IMR-90 (cell line): ENCODE results near the gene SLC66A1. TPM values are rescaled to one million over a fixed set of nuclear protein-coding genes. Genes with fewer than 3 reads are reported as not detected.
"Not testable (repeated sequence)": the region's sequence is repeated elsewhere in the genome, so short reads cannot be mapped to it uniquely, and the experiment has no call there.

ENCODE experiments used
- ATAC-seq: fragments of 200-7000 bp; cut with Tn5 transposase; 2 replicates; pipeline ENCODE4 v1.9.1; 2020; ENCODE audit warnings: low read depth, mild to moderate bottlenecking, moderate library complexity
- BruUV-seq: library from RNA; stranded (reverse); fragments of 400-500 nt; replicated peaks from 2 replicates; lab custom pipeline; 2021; lab: Mats Ljungman, UMichigan
- CTCF ChIA-PET: fragments of 300-600 bp; formaldehyde crosslinking; extraction: SDS; loops from one replicate; lab custom pipeline; 2021; ENCODE audit warnings: antibody characterized with exemption; lab: Yijun Ruan, JAX
- POLR2A ChIA-PET: fragments of 300-600 bp; sonication (Branson Sonifier 250); formaldehyde crosslinking; loops from one replicate; lab custom pipeline; 2022; ENCODE audit warnings: antibody characterized with exemption; ENCODE audit not compliant: unreplicated experiment; lab: Charles Lee
- DNase-seq: peaks from one replicate; pipeline ENCODE4 v3.0.0; 2013
- H2AFZ ChIP-seq: replicated peaks from 2 replicates; pipeline ENCODE3; 2013; ENCODE audit warnings: low read length, mild to moderate bottlenecking; ENCODE audit not compliant: poor library complexity
- H2AK5ac ChIP-seq: 2 replicates; pipeline ENCODE4 v1.6.1; 2013; ENCODE audit warnings: low read depth, low read length, inconsistent platforms
- H2AK9ac ChIP-seq: replicated peaks from 2 replicates; pipeline ENCODE3; 2013; ENCODE audit warnings: mild to moderate bottlenecking, low read depth, low read length, moderate library complexity; ENCODE audit not compliant: poor library complexity
- H2BK120ac ChIP-seq: 2 replicates; pipeline ENCODE4 v1.6.1; 2013; ENCODE audit warnings: low read depth, low read length, inconsistent platforms
- H2BK15ac ChIP-seq: 3 replicates; pipeline ENCODE4 v1.6.1; 2013; ENCODE audit warnings: low read depth, low read length, inconsistent platforms
- H2BK20ac ChIP-seq: 2 replicates; pipeline ENCODE4 v1.6.1; 2013; ENCODE audit warnings: low read depth, mild to moderate bottlenecking, inconsistent platforms, low read length, moderate library complexity
- H2BK5ac ChIP-seq: 2 replicates; pipeline ENCODE4 v1.6.1; 2013; ENCODE audit warnings: mild to moderate bottlenecking, low read depth, low read length, inconsistent platforms; ENCODE audit not compliant: poor library complexity, severe bottlenecking
- H3K14ac ChIP-seq: replicated peaks from 2 replicates; pipeline ENCODE4 v1.6.1; 2013; ENCODE audit warnings: low read depth, low read length, inconsistent platforms
- H3K18ac ChIP-seq: 2 replicates; pipeline ENCODE4 v1.6.1; 2013; ENCODE audit warnings: low read depth, low read length, control low read depth
- H3K23ac ChIP-seq: 2 replicates; pipeline ENCODE4 v1.6.1; 2013; ENCODE audit warnings: low read depth, low read length, inconsistent platforms
- H3K27ac ChIP-seq: 2 replicates; pipeline ENCODE4 v1.5.1; 2013; ENCODE audit warnings: mild to moderate bottlenecking, control low read depth, low read length; ENCODE audit not compliant: insufficient read depth
- H3K27me3 ChIP-seq: 2 replicates; pipeline ENCODE4 v1.6.1; 2013; ENCODE audit warnings: low read length; ENCODE audit not compliant: control insufficient read depth, insufficient read depth
- H3K36me3 ChIP-seq: 2 replicates; pipeline ENCODE4 v1.6.1; 2013; ENCODE audit warnings: low read length, mixed read lengths; ENCODE audit not compliant: control insufficient read depth, insufficient read depth
- H3K4ac ChIP-seq: 2 replicates; pipeline ENCODE4 v1.6.1; 2013; ENCODE audit warnings: low read depth, low read length, inconsistent platforms
- H3K4me1 ChIP-seq: 2 replicates; pipeline ENCODE4 v1.6.1; 2013; ENCODE audit warnings: low read length, mixed read lengths; ENCODE audit not compliant: control insufficient read depth, insufficient read depth
- H3K4me2 ChIP-seq: 2 replicates; pipeline ENCODE4 v1.6.1; 2013; ENCODE audit warnings: low read depth, mild to moderate bottlenecking, control low read depth, low read length, moderate library complexity
- H3K4me3 ChIP-seq: 2 replicates; pipeline ENCODE4 v1.5.1; 2013; ENCODE audit warnings: low read depth, mild to moderate bottlenecking, control low read depth, low read length, moderate library complexity; ENCODE audit not compliant: insufficient read depth
- H3K56ac ChIP-seq: 2 replicates; pipeline ENCODE4 v1.6.1; 2013; ENCODE audit warnings: low read length, inconsistent platforms; ENCODE audit not compliant: insufficient read depth; ENCODE audit errors: extremely low read depth
- H3K79me1 ChIP-seq, 2 experiments: 2 replicates each; pipeline ENCODE4 v1.6.1; 2013; ENCODE audit warnings: low read length in 2 of 2, inconsistent platforms in 1 of 2, low read depth in 1 of 2
- H3K9ac ChIP-seq: 2 replicates; pipeline ENCODE4 v1.6.1; 2013; ENCODE audit warnings: low read depth, low read length, control low read depth
- H3K9me1 ChIP-seq: 2 replicates; pipeline ENCODE4 v1.6.1; 2013; ENCODE audit warnings: low read length, inconsistent platforms; ENCODE audit not compliant: insufficient read depth
- H3K9me3 ChIP-seq: 2 replicates; pipeline ENCODE4 v1.6.1; 2013; ENCODE audit warnings: low read length; ENCODE audit not compliant: control insufficient read depth, insufficient read depth
- H4K20me1 ChIP-seq: 2 replicates; pipeline ENCODE4 v1.6.1; 2013; ENCODE audit warnings: low read length, inconsistent platforms; ENCODE audit not compliant: insufficient read depth
- H4K5ac ChIP-seq: 2 replicates; pipeline ENCODE4 v1.6.1; 2013; ENCODE audit warnings: mild to moderate bottlenecking, low read depth, low read length, control low read depth
- H4K8ac ChIP-seq, 2 experiments: 2 replicates each; pipeline ENCODE4 v1.6.1; 2013; ENCODE audit warnings: low read depth in 2 of 2, low read length in 2 of 2, control low read depth in 1 of 2, inconsistent platforms in 1 of 2
- H4K91ac ChIP-seq: 2 replicates; pipeline ENCODE4 v1.6.1; 2013; ENCODE audit warnings: low read depth, low read length, inconsistent platforms; ENCODE audit not compliant: insufficient read depth
- CEBPB ChIP-seq: IDR thresholded peaks from 2 replicates; pipeline ENCODE4 v1.6.1; 2012; ENCODE audit warnings: low read depth, low read length, improper control_type of control experiment
- CHD1 ChIP-seq: IDR thresholded peaks from 2 replicates; pipeline ENCODE4 v1.6.1; 2012; ENCODE audit warnings: low read depth, low read length, improper control_type of control experiment
- POLR2A ChIP-seq: IDR thresholded peaks from 2 replicates; pipeline ENCODE4 v1.6.1; 2012; ENCODE audit warnings: mild to moderate bottlenecking, low read depth, low read length
- RCOR1 ChIP-seq: IDR thresholded peaks from 2 replicates; pipeline ENCODE4 v1.6.1; 2012; ENCODE audit warnings: mild to moderate bottlenecking, low read length, improper control_type of control experiment; ENCODE audit not compliant: insufficient replicate concordance
- RFX5 ChIP-seq: IDR thresholded peaks from 2 replicates; pipeline ENCODE4 v1.8.0; 2012; ENCODE audit warnings: low read depth, mild to moderate bottlenecking, low read length, moderate library complexity
- WGBS, 2 experiments: methylation state at CpG; one replicate each; pipeline versions ENCODE4 v1.1.5 to v1.1.7; 2013; ENCODE audit warnings: missing lambda C conversion rate in 2 of 2; ENCODE audit not compliant: insufficient read length in 1 of 2; ENCODE audit errors: extremely low coverage in 2 of 2; 5-methylcytosine and 5-hydroxymethylcytosine counted together
- dilution Hi-C: fragments of 300-500 bp; cut with HindIII; formaldehyde crosslinking; loops from one replicate; pipeline ENCODE4 v1.14.3; 2018; ENCODE audit warnings: low sequenced_read_pairs; ENCODE audit not compliant: unreplicated experiment
- in situ Hi-C: fragments of 300-500 bp; cut with MboI; formaldehyde crosslinking; loops from 3 replicates; pipeline ENCODE4 v1.14.3; 2019; ENCODE audit warnings: low sequenced_read_pairs, inconsistent platforms, mixed read lengths
- intact Hi-C: fragments of 100-400 bp; cut with micrococcal nuclease; formaldehyde crosslinking; loops from 2 replicates; pipeline ENCODE4 v1.10.0; 2022
- polyA plus RNA-seq, 3 experiments: library from polyadenylated mRNA; depleted of rRNA; stranded (reverse); fragments of >200 nt; gene quantifications; 2 replicates each; pipeline ENCODE4 v1.2.3, GENCODE V29; 2012; ENCODE audit warnings: low replicate concordance in 1 of 3
- total RNA-seq: library from RNA; depleted of rRNA; stranded (reverse); fragments of >200 nt; gene quantifications from 2 replicates; pipeline ENCODE4 v1.2.3, GENCODE V29; 2012
- TF ChIP-seq, protein P1 (sequence below): fragments of 150-350 bp; IDR thresholded peaks from 2 replicates; pipeline ENCODE4 v1.6.1; 2016; ENCODE audit warnings: low read depth, mild to moderate bottlenecking, low read length, moderate library complexity, borderline replicate concordance
- TF ChIP-seq, protein P2 (sequence below): conservative IDR thresholded peaks from 2 replicates; pipeline ENCODE4 v1.5.1; 2012; ENCODE audit warnings: mild to moderate bottlenecking, low read depth, low read length, improper control_type of control experiment

SLC66A1 gene
- total and polyA plus RNA-seq, 2 of the 4 experiments (the other 2 are of a cell fraction): 6.8 to 18.9 TPM

- Histone ChIP-seq H3K14ac (no peak overlapping the region), H2BK15ac (no peak overlapping the region), H3K56ac (no peak overlapping the region), H3K4me2 (no peak overlapping the region), H3K79me1 (no peaks in the 10 kb centered on the region; a peak in 1 of 4 replicates), H4K20me1 (no peaks in the 10 kb centered on the region), H4K5ac (no peak overlapping the region), H4K91ac (no peak overlapping the region), H3K27ac (no peak overlapping the region), H3K23ac (no peak overlapping the region), H3K27me3 (no peaks in the 10 kb centered on the region), H2AFZ (no peak overlapping the region), H3K4me1 (peaks cover 3% of the 10 kb centered on the region; the same call in 1 of the 2 replicates), H2AK9ac (no peak overlapping the region), H3K9me1 (no peaks in the 10 kb centered on the region), H3K18ac (no peak overlapping the region), H3K9me3 (no peaks in the 10 kb centered on the region), H2BK5ac (no peak overlapping the region), H4K8ac (no peak overlapping the region), H2BK120ac (no peak overlapping the region), H2AK5ac (no peak overlapping the region), H2BK20ac (no peak overlapping the region), H3K9ac (no peak overlapping the region), H3K4me3 (no peak overlapping the region), H3K4ac (no peak overlapping the region), H3K36me3 (peaks cover 3% of the 10 kb centered on the region)
- in situ Hi-C loops (no loop called here), dilution Hi-C loops (no loop called here), intact Hi-C loops (no loop called here)
- TF ChIP-seq, protein P1, sequence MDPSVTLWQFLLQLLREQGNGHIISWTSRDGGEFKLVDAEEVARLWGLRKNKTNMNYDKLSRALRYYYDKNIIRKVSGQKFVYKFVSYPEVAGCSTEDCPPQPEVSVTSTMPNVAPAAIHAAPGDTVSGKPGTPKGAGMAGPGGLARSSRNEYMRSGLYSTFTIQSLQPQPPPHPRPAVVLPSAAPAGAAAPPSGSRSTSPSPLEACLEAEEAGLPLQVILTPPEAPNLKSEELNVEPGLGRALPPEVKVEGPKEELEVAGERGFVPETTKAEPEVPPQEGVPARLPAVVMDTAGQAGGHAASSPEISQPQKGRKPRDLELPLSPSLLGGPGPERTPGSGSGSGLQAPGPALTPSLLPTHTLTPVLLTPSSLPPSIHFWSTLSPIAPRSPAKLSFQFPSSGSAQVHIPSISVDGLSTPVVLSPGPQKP: no peak
- TF ChIP-seq CHD1 (no peak), RFX5 (no peak), RCOR1 (no peak), CEBPB (no peak), POLR2A (no peak)
- TF ChIP-seq, protein P2, sequence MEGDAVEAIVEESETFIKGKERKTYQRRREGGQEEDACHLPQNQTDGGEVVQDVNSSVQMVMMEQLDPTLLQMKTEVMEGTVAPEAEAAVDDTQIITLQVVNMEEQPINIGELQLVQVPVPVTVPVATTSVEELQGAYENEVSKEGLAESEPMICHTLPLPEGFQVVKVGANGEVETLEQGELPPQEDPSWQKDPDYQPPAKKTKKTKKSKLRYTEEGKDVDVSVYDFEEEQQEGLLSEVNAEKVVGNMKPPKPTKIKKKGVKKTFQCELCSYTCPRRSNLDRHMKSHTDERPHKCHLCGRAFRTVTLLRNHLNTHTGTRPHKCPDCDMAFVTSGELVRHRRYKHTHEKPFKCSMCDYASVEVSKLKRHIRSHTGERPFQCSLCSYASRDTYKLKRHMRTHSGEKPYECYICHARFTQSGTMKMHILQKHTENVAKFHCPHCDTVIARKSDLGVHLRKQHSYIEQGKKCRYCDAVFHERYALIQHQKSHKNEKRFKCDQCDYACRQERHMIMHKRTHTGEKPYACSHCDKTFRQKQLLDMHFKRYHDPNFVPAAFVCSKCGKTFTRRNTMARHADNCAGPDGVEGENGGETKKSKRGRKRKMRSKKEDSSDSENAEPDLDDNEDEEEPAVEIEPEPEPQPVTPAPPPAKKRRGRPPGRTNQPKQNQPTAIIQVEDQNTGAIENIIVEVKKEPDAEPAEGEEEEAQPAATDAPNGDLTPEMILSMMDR: no peak
- WGBS, 2 experiments: 100% methylated on average over 1 of the region's 8 CpGs; no CpG with 5 or more reads in 1 of the 2 experiments
- no TSS peak for BruUV-seq
- ChIA-PET POLR2A (no interaction called here), CTCF (no interaction called here)
- ATAC-seq (no peak), DNase-seq (no peak)
Measured at GRCh38 chr1:19284881-19285280, 27.2 kb upstream of the SLC66A1 start.

DNA sequence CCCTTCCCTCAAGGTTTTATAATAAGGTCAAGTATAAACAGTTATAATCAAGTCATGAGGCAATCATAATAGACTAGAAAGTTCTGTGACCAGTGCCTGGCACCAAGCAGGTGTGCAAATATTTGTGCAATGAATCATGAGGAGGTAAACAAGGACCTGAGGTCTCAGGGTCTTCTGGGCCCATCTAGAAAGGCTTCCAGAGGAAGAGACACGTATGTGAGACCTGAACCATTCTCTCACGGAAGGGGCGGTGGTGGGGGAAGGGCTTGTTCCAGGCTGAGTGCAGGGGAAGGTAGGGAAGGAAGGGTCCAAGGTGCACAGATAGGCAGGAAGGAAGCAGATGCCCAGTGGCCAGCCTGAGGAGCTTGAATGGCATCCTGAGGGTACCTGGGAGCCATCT lies 26.8 kb upstream of the SLC66A1 start:
- dilution Hi-C loops: not testable (repeated sequence)

More for the DNA sequence above, 26.8 kb upstream of the SLC66A1 start:
- H2BK120ac ChIP-seq, H3K4ac ChIP-seq, H2AK5ac ChIP-seq, H2BK20ac ChIP-seq, H3K9me3 ChIP-seq, POLR2A ChIA-PET, H4K20me1 ChIP-seq, in situ Hi-C loops, DNase-seq, H3K23ac ChIP-seq, H3K9me1 ChIP-seq, CTCF ChIA-PET, intact Hi-C loops, H4K91ac ChIP-seq, H3K27me3 ChIP-seq, H3K14ac ChIP-seq, ATAC-seq, H3K4me3 ChIP-seq, H3K4me1 ChIP-seq, H2AK9ac ChIP-seq, H2BK15ac ChIP-seq, H3K4me2 ChIP-seq, H4K5ac ChIP-seq, H3K36me3 ChIP-seq, BruUV-seq, H2AFZ ChIP-seq, H3K9ac ChIP-seq, H3K18ac ChIP-seq, H2BK5ac ChIP-seq, H3K79me1 ChIP-seq, H3K27ac ChIP-seq, H4K8ac ChIP-seq, H3K56ac ChIP-seq: not testable (repeated sequence)
- WGBS, 2 experiments: no CpG with 5 or more reads among the region's 3 CpGs
